GM19023 (cell line): ENCODE measurements around the gene SCLY.
"Not testable (repeated sequence)": the region's sequence is repeated elsewhere in the genome, so short reads cannot be mapped to it uniquely, and the experiment has no call there.

Source experiments
- ATAC-seq: cut with Tn5 transposase; IDR thresholded peaks from one replicate; pipeline ENCODE4 v1.9.1; 2021; ENCODE audit warnings: mild to moderate bottlenecking, moderate library complexity; ENCODE audit not compliant: unreplicated experiment

The SCLY gene

DNA sequence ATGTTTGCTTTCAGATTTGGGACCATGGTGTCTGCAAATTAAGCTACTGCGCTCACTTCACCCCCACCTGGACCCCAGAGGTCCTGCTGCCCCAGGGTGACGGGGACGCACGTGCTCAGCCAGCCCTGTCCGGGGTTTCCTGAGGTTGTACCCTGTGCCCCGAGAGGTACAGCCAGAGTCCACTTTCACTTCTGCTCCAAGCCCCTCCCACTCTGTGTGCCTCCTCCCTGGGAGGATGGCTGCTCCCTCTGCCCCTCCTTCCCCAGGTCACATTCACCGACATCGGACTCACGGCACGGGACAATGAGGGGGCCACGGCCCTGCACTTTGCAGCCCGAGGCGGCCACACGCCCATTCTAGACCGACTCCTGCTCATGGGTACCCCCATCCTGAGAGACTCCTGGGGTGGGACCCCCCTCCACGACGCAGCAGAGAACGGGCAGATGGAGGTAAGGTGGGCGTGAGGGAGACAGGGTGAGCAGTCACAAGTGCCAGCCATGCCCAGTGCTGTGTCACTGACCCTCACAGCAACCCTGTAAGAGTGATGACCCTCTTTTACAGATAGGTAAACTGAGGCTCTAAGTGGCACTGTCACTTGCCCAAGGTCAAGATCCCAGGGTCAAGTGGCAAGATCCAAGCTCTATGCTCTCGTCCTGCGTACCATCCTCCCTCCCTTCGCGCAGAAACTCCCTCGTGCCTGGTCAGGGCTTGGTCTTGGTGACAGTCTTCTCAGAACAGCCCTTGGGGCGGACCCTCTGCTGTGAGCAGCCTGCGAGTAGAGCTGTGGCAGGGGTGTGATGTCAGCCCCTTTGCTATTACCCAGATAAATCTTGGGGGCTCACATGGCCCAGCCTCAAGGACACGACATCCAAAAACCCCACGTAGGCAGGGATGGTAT is 47.0 kb downstream of the SCLY start:
- peak; percentile 78 for ATAC-seq

DNA sequence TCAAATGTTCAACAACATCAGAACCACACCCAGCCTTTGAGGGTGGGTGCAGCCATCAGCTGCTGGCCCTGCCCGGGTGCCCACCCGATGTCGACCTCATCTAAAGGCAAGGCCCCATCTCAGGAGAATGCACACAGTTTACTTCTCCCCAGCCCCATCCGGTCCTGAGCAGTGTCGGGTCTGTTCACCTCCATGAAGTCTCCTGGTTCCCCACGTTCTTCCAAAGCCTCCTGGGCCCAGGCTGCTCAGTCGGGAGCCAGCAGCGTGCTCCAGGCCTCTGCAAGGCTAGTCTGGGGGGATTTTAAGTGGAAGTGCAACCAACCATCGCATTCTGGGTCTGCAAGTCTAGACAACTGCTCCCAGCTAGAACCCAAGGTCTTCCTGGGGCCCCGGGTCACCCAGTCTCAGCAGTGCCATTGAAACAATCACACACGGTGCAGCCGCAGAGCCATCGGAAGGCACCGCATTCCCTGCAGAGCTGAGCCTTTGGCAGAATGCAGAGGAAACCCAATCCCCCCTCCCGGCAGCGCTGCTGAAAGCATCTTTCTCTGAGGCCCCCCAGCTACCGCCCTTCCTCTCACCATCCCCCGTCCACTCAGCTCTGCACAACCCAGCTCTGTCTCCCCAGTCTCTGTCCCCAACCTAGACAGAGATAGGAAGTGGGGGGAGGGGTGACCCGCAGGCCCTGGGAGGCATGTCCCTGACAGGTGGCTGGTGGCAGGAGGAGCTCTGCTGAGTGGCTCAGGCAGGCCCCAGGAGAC is 47.8 kb downstream of the SCLY start:
- peak; percentile 56 for ATAC-seq

DNA sequence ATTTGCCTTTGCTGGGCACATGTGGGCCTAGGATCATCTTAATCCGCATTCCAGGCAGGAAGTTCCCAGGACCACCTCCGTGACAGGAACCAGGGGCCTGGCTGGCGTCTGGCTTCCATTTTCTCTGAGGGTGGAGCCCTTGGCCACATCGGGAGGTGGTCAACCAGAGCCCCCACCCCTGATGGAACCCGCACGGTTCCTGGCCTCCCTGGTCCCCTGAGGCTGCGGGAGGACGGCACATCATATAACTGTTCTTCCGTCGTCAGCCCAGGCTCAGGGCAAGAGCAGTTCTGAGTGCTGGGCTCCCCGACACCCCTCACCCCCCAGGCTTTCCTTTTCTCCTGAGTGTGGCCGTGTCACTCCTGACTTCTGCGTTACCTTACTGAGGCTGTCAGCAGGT is 52.8 kb downstream of the SCLY start:
- no peak for ATAC-seq

DNA sequence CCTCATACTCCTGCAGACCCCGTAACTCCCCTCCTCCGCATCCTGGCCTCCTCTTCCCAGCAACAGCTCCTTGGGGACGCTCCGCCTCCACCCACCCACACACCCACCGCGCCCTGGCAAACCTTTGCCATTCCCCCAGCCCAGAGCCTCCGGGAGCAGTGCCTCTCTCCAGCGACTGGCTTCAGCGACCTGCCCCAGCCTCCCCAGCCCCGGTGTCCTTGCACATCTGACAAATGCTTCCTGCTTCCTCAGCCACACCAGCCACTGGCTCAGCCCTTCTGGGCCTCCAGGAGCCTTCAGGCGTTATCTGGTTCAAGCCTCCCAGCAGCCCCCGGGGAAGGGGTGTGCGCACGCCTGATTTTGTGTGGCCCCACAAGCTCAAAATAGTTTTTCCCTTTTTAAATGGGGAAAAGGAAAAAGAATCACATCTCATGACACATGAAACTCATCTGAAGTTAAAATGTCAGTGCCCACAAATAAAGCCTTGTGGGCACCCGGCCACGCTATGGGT is 53.6 kb downstream of the SCLY start:
- ATAC-seq = no peak

DNA sequence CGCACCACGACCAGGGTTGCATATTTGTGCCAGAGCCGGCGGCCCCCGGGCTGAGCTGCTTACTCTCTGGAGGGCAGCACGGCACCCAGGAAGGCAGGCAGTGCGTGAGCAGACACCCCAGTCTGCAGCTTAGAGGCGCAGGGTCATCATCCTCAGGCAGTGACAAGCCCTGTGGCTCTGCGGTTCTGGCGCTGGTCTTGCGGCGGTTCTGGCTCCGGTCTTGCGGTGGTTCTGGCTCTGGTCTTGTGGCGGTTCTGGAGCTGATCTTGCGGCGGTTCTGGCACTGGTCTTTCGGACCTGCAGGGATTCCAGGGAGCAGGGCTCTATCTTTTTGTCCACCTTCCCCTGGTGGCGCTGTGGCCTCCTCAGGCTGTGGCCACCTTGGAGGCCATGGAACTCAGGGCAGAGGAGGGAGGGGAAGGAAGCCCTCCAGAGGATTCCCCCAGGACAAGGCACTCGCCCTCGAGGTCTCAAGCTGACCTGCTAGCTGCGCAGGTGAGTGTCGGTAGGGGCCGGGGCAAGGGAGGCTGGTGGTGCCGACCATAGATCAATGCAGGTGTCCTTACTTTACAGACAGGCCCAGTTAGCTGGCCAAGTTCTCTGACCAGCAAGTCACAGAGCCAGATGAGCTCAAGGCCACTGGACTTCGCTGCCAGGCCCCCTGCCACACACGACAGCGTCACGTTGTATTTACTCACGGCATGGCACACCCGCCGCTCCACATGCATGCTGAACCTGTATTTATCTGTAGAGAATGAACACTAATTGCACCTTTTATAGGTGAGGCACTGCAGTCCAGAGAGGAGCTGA is 54.3 kb downstream of the SCLY start:
- no peak for ATAC-seq

DNA sequence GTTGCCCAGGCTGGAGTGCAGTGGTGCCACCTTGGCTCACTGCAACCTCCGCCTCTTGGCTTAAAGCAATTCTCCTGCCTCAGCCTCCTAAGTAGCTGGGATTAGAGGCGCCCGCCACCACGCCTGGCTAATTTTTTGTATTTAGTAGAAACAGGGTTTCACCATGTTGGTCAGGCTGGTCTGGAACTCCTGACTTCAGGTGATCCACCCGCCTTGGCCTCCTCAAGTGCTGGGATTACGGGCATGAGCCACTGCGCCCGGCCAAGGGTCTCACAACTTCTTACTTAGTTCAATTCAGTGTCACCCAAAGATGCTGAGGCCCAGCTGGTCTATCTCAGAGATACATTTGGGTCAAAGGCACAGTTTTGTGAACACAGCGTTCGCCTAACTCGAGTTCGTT is 54.9 kb downstream of the SCLY start:
- ATAC-seq = not testable (repeated sequence)

DNA sequence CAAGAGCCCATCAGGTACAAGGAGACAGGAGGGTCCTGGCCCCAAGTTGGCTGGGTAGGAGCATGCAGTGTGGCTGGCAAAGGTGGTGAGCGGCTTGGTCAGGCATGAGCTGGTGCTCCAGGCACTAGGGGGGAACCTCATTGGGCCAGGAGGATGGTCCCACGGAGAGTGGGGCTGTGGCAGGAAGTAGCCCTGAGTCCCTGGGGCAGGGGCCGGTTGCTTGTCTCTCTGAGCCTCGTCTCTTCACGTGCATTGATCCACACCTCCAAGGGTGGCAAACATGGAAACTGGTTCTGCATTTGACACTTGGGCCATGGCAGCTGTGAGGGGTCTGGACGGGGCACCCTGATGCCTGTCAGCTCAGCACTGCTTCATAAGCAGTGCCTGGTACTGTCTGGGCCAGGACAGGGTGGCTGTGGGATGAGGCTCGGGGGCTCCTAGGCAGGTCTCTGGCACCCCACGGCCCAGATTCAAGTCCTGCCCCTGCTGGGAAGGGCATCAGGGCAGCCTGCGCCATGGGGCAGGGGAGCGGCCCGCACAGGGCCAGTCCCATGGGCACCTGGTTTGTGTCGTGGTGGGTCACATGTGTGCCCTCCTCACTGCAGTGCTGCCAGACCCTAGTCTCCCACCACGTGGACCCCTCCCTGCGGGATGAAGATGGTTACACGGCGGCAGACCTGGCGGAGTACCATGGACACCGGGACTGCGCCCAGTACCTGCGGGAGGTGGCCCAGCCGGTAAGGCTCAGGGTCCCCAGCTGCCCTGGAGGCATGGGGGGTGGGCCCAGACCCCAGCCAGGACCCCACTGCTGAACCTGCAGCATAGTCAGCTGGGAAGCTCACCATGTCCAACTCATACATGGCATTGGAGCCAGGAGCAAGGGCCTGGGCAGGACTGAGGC is 55.7 kb downstream of the SCLY start:
- ATAC-seq = no peak

DNA sequence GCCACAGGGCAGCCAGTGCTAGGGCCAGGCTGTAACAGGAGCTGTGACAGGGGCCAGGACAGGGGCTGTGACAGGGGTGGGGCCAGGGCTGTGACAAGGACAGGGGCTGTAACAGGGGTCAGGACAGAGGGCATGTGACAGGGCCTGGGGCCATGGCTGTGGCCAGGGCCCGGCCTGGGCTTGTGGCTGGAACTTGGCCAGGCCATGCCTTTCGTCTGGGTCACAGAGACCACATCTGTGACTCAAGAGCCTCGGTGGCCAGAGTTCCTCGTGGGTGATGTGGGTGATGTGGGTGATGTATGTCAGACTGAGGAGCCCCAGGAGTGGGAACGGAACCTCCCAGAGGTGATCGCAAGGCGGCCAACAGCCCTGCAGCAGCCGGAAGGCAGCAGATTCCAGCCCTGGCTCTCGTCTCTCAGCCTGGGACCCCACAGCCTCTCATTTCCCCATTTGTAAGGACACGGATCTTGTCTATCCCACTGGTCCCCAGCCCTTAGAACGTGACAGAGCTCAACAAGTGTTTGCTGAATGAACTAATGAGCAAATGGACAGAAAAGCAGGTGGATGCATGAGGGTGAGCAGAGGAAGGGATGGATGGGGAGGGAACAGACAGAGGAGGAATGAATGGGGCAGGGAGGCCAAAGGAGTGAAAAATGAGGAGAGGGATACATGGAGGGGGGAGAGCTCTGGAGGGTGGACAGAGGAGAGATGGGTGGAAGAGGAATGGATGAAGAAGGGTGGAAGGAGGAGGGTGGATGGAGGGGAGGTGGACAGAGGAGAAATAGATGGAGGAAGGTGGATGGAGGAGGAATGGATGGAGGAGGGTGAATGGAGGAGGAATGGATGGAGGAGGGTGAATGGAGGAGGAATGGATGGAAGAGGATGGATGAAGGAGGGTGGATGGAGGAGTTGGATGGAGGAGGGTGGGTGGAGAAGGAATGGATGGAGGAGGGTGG is 56.7 kb downstream of the SCLY start:
- ATAC-seq = no peak

DNA sequence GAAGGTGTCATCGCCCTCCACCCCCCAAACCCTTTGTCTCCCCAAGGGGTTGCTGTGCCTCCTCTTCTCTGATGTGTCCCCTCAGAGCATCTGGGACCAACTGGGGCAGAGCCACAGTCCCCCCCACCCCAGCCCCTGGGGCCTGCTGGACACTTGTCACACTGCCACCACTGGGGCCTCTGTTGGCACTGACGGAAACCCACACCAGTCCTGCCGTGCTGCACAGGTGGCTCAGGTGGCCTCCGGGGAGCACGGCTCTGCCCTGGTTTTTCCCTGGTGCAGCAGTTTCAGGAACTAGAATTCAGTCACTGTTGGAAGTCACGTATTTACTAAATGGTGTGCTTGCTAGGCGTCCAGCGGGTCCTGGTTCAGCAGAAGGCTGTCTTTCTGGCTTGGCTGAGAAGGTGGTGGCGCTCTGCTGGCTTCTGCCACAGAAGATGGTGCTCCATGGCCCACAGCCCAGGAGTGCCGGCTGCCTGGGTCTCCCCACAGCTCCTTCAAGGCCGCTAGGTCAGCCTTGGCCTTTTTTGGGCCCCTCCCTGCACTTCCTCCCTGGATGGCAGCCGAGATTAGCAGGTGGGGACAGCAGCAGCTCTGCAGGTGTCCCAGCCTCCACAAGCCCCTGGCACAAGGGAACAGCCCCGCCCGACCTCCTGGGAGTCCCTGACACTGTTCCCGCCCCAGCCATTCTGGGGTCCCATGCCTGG is 59.1 kb downstream of the SCLY start:
- no peak for ATAC-seq

DNA sequence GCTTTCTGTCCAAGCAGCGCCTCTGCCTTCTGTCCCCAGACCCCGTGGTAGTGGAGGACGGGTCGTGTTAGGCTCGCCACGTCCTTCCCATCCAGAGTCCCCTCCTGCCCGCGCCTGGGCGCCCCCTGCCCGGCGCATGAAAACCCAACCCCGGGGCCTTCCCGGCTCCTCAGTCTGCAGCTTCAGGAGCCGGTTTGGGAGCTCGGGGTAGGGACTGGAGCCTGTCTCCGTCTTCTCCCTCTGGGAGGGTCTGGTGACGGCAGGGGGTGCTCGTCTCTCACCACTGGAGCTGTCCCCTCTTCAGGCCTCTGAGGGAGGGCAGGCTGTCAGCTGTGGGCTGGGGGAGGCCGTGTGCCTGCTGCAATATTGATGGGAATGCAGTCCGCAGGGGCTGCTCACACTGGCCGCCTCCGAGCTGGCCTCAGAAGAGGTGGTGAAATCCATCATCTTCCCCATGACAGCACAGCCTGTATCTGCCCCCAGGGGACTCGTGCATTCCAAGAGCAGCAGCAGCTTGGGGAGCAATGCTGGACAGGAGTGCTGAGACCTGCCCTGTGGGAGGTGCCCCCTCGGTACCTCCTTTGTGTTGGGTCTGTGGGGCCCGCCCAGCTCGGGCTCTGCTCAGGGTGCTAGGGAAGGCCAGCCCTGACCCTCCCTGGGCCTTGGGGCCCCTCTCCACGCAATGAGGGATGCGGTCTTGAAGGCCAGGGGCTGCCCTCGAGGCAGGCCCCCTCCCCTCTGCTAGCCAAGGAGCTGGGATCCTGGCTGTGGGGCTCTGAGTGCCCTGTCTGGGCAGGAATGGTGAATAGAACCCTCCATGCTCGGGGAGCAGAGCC is 59.9 kb downstream of the SCLY start:
- ATAC-seq = no peak

DNA sequence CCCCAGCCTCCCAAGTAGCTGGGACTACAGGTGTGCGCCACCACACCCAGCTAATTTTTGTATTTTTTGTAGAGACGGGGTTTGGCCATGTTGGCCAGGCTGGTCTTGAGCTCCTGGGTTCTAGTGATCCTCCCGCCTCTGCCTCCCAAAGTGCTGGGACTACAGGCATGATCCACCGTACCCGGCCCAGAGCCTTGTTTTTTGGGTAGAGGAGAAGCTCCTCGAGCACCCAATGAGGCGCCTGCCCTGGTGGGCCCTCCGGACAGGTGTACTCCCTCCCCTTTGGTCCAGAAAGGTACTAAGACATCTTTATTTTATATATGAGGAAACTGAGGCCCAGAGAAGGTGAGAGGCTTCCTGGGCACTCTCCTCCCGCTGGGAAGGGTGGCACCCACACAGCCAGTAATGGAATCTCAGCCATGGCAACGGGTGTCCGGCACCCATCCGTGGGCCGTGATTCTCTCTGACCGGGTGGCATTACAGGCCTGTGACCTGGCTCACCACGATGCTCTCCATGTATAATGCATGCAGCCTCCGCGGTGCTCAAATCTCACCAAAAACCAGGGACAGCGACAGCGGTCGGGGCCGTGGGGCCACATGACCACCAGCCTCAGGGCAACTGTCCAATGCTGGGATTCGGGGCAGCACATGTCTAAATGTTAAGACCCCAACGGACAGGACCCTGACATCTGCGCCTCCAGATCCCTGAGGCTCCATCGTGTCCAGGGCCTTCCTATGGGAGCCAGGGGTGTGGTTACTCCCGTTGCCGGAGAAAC is 60.9 kb downstream of the SCLY start:
- no peak for ATAC-seq

DNA sequence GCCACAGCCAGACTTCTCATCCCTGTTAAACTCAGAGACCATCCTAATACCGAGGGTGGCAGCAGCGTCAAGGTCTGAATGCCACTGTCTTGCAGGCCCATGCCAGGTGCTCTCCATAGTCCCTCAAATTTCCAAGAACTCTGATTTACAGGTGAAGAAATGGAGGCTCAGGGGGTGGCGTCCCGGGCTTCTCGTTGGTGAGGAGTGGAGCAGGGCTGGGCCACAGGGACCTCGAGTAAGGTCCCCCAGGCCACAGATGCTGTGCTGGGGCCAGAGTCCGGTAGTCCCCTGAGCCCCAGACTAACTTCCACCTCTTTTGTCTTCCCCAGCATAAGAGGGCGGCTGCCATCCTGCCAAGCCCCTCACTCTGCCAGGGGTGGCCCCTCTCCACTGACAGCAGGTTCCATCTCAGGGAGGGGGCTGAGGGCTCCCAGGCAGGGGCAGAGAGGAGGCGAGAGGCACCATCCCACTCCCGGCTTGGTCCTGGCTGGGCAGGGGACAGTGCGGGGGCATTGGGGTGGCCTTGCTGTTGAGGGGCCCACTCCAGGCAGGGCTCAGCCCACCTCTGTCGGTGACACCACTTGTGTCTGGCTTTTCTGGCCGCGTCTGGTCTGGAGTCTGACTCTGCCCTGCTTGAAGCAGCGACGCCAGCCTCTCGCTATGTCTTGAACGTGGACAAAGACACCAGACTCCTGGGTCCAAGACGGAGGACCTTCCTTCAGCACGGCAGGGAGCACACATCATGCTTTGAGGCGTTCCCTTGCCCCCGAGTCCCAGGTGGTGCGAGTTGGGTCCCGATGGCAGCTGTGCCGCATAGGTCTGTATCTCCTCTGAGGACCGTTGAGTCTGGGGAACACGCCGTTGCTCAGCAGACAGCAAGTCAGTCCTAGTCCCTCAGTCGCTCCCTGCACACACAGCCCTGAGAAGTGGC is 61.8 kb downstream of the SCLY start:
- no peak for ATAC-seq

DNA sequence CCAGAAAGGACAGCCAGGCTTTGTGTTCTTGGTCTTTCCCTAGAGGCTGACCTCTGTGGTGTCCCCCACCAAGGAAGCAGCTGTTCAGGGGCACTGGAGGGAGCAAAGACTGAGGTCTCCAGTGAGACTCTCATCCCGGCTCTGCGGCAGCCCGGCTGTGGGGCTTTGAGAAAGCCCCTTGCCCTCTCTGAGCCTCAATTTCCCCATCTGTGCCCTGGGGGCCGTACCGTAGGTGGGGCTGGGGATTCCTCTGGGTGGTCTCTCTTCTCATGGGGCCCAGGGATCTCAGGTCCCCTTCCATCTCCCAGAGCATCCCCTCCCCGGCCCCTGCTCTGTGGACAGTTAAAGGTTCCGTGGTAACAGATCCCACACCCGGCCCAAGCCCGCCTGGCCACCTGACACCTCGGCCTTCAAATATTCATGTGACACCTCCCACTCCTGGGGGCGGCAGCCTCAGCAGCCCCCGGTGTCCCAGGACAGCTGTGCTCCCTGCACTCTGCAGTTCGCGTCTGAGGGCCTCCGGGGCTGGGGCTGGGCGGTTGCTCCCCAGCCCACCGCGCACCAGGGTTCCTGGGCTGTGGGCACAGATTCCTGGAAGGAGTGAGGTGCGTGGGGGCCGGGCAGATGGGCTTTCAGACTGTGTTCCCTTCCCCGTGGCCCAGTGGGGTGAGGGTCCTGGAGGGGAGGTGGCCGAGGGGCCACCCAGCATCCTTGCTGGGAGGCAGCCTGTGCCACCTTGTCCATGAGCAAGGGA is 62.6 kb downstream of the SCLY start:
- ATAC-seq = no peak

DNA sequence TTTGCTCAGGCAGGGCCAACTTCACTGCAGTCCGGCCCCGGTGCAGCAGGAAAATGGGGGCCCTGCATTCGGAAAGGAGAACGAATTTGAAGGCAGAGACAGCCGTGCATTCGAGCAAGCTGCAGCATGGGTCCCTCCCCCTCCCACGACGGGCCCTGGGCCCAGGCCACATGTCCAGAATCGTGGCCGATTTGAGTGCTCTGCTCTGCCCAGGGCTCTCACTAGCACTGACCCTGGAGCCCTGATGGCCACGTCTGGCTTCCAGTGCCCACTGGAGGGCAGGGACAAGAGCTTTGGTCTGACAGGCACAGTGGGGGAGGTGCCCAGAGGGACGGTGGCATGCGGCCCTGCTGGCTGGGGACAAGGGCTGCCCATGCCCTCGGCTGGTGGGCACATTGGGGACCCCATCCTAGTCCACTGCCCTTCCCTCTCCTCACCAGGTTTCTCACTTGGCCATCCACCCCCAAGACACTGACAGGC is 63.2 kb downstream of the SCLY start:
- ATAC-seq = no peak
